DOHH2 (cell line): Measurements from ENCODE around the gene MAP6.

Experiments
- CTCF ChIP-seq: fragments of 200-600 bp; sonication (generic); IDR thresholded peaks from one replicate; pipeline ENCODE4 v1.5.1; 2014; ENCODE audit warnings: antibody characterized with exemption, mild to moderate bottlenecking, low read depth, low read length; ENCODE audit not compliant: poor library complexity, severe bottlenecking
- EZH2phosphoT487 ChIP-seq: fragments of 200-600 bp; sonication (generic); IDR thresholded peaks from 2 replicates; pipeline ENCODE4 v1.6.1; 2017; ENCODE audit warnings: borderline replicate concordance, mild to moderate bottlenecking, antibody characterized with exemption, low read length, moderate library complexity, mixed read lengths

GRCh38 chr11:75677909-75678308, 9.1 kb upstream of the MAP6 start:
- TF ChIP-seq CTCF = no peak
- TF ChIP-seq EZH2phosphoT487 = no peak
